ENCODE results near the gene SOWAHB. TPM values are rescaled to one million over a fixed set of nuclear protein-coding genes. Genes with fewer than 3 reads are reported as not detected.

Gene SOWAHB
- total and polyA plus RNA-seq, 2 experiments from 2014 or later, result 8.7 to 18.9 TPM

DNA sequence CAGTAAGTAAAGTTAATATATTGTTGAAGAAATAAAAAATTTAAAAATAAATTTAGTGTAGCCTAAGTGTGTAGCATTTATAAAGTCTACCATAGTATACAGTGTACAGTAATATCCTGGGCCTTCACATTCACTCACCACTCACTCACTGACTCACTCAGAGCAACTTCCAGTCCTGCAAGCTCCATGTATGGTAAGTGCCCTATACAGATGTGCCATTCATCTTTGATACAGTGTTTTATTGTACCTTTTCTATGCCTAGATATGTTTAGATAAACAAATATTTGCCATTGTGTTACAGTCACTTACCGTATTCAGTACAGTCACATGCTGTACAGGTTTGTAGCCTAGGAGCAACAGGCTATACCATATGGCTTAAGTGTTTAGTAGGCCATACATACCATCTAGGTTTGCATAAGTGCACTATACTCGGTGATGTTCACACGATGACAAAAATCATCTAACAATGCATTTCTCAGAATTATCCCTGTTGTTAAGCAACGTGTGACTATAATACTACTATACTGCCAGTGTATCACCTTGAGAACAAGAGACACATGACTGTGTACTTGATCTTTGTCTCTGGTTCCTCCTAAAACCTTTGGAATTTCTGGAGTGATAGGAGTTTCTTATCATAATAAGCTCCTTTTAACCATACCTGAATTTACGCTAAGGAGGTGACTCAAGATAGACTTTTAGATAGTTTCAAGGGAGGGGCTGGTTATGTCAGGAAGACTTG, 25.8 kb upstream of the SOWAHB start:
- Histone ChIP-seq H4K20me1 (ENCODE audit: insufficient read depth, poor library complexity, severe bottlenecking) (no peaks in the 10 kb centered on the region), H3K36me3 (replicated peaks; ENCODE audit: insufficient read depth, low read depth) (no peaks in the 10 kb centered on the region), H3K4me1 (ENCODE audit: insufficient read depth) (no peaks in the 10 kb centered on the region), H3K9me3 (ENCODE audit: low read depth) (no peaks in the 10 kb centered on the region), H3K4me2 (no peak overlapping the region), H3K9me2 (replicated peaks; ENCODE audit: insufficient read depth) (no peaks in the 10 kb centered on the region), H2AFZ (no peak overlapping the region), H3K27me3 (no peaks in the 10 kb centered on the region), H3K4me3 (no peak overlapping the region), H3K79me2 (no peaks in the 10 kb centered on the region), H3K27ac (no peak overlapping the region)
- DNase-seq (ENCODE audit: low spot score), result no peak
- TF ChIP-seq EZH2 (IDR thresholded peaks at IDR 0.05; ENCODE audit: borderline replicate concordance) (no peak), EZH2phosphoT487 (IDR thresholded peaks at IDR 0.05; ENCODE audit: low read depth, severe bottlenecking, unreplicated experiment) (no peak)
- TF ChIP-seq, protein P1, sequence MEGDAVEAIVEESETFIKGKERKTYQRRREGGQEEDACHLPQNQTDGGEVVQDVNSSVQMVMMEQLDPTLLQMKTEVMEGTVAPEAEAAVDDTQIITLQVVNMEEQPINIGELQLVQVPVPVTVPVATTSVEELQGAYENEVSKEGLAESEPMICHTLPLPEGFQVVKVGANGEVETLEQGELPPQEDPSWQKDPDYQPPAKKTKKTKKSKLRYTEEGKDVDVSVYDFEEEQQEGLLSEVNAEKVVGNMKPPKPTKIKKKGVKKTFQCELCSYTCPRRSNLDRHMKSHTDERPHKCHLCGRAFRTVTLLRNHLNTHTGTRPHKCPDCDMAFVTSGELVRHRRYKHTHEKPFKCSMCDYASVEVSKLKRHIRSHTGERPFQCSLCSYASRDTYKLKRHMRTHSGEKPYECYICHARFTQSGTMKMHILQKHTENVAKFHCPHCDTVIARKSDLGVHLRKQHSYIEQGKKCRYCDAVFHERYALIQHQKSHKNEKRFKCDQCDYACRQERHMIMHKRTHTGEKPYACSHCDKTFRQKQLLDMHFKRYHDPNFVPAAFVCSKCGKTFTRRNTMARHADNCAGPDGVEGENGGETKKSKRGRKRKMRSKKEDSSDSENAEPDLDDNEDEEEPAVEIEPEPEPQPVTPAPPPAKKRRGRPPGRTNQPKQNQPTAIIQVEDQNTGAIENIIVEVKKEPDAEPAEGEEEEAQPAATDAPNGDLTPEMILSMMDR (IDR thresholded peaks at IDR 0.05; ENCODE audit: poor library complexity), result no peak
- WGBS (ENCODE audit: low lambda C conversion rate, missing lambda C conversion rate), result 76% methylated on average over 5 of the region's 5 CpGs

DNA sequence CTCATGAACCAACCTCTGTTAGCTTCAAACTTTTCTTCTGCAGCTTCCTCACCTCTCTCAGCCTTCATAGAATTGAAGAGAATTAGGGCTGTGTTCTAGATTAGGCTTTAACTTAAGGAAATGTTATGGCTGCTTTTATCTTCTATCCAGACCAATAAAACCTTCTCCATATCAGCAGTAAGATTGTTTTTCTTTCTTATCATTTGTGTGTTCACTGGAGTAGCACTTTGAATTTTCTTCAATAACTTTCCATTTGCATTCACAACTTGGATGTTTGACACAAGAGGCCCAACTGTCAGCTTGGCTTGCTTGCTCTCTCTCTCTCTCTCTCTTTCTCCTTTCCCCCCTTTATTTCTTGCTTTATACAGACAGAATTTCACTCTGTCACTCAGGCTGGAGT, 22.8 kb upstream of the SOWAHB start:
- Histone ChIP-seq H4K20me1 (ENCODE audit: insufficient read depth, poor library complexity, severe bottlenecking) (no peaks in the 10 kb centered on the region), H2AFZ (no peak overlapping the region), H3K9me2 (replicated peaks; ENCODE audit: insufficient read depth) (no peaks in the 10 kb centered on the region), H3K4me2 (peak overlapping the region; percentile 11), H3K79me2 (no peaks in the 10 kb centered on the region), H3K4me3 (no peak overlapping the region), H3K9me3 (ENCODE audit: low read depth) (no peaks in the 10 kb centered on the region), H3K27me3 (no peaks in the 10 kb centered on the region), H3K4me1 (ENCODE audit: insufficient read depth) (no peaks in the 10 kb centered on the region), H3K27ac (no peak overlapping the region), H3K36me3 (replicated peaks; ENCODE audit: insufficient read depth, low read depth) (no peaks in the 10 kb centered on the region)
- DNase-seq (ENCODE audit: low spot score), result no peak
- TF ChIP-seq, protein P1 (IDR thresholded peaks at IDR 0.05; ENCODE audit: poor library complexity), result no peak
- peak; percentile 98 for TF ChIP-seq EZH2phosphoT487 (IDR thresholded peaks at IDR 0.05; ENCODE audit: low read depth, severe bottlenecking, unreplicated experiment)

DNA sequence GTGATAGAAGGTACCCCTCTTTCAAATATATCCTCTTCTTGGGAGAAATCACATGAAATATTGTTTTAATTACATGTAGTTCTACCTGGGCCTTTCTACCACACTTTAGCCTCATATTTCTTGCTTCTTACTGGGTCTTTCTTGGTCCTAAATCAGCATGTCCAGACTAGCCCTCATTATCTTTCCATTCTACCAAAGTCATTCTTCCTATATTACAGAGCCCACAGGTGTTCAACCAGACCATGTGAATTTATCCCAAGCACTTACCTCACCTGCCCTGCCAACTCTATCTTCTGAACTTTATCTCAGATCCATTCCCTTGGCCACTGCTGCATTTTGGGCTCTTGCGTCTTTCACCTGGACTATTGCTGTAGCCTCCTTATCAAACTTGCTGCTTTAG, 11.8 kb upstream of the SOWAHB start:
- WGBS (ENCODE audit: low lambda C conversion rate, missing lambda C conversion rate), result 100% methylated on average over 1 of the region's 1 CpG
- H2AFZ ChIP-seq, result no peak overlapping the region
- no peak overlapping the region for H3K4me3 ChIP-seq
- H3K27me3 ChIP-seq, result no peaks in the 10 kb centered on the region
- no peak overlapping the region for H3K4me2 ChIP-seq
- H4K20me1 ChIP-seq (ENCODE audit: insufficient read depth, poor library complexity, severe bottlenecking), result no peaks in the 10 kb centered on the region
- no peaks in the 10 kb centered on the region for H3K79me2 ChIP-seq
- no peaks in the 10 kb centered on the region for H3K36me3 ChIP-seq (replicated peaks; ENCODE audit: insufficient read depth, low read depth)
- no peaks in the 10 kb centered on the region for H3K9me2 ChIP-seq (replicated peaks; ENCODE audit: insufficient read depth)
- H3K4me1 ChIP-seq (ENCODE audit: insufficient read depth), result no peaks in the 10 kb centered on the region
- TF ChIP-seq EZH2phosphoT487 (IDR thresholded peaks at IDR 0.05; ENCODE audit: low read depth, severe bottlenecking, unreplicated experiment) (no peak), EZH2 (IDR thresholded peaks at IDR 0.05; ENCODE audit: borderline replicate concordance) (no peak)
- TF ChIP-seq, protein P1 (IDR thresholded peaks at IDR 0.05; ENCODE audit: poor library complexity), result no peak
- DNase-seq (ENCODE audit: low spot score), result no peak
- no peaks in the 10 kb centered on the region for H3K9me3 ChIP-seq (ENCODE audit: low read depth)
- no peak overlapping the region for H3K27ac ChIP-seq
